Left forelimb (tissue), 1 donor: Measurements from ENCODE around the gene FAM177B.
"Not testable (repeated sequence)": the region's sequence is repeated elsewhere in the genome, so short reads cannot be mapped to it uniquely, and the experiment has no call there.

Source experiments
- DNase-seq: peaks from one replicate; pipeline ENCODE4 v3.0.0-alpha.2; 2018; ENCODE audit warnings: low spot score

Gene FAM177B

GRCh38 chr1:222741630-222742457, 4.8 kb downstream of the FAM177B start:
- DNase-seq = not testable (repeated sequence)

GRCh38 chr1:222749927-222750326, 12.9 kb downstream of the FAM177B start:
- no peak for DNase-seq

- no peak for DNase-seq
Measured at GRCh38 chr1:222750651-222751050, 13.6 kb downstream of the FAM177B start.

GRCh38 chr1:222751255-222751654, 14.3 kb downstream of the FAM177B start:
- DNase-seq = no peak

- peak; percentile 72 for DNase-seq
Measured at GRCh38 chr1:222754366-222755139, 17.6 kb downstream of the FAM177B start.

GRCh38 chr1:222757646-222758268, 20.8 kb downstream of the FAM177B start:
- no peak for DNase-seq

- no peak for DNase-seq
Measured at GRCh38 chr1:222759451-222760035, 22.5 kb downstream of the FAM177B start.

GRCh38 chr1:222761083-222761482, 24.1 kb downstream of the FAM177B start:
- DNase-seq = no peak

GRCh38 chr1:222762178-222762577, 25.2 kb downstream of the FAM177B start:
- DNase-seq = not testable (repeated sequence)

- DNase-seq = no peak
Measured at GRCh38 chr1:222767152-222767571, 30.2 kb downstream of the FAM177B start.

- no peak for DNase-seq
Measured at GRCh38 chr1:222768592-222768991, 31.6 kb downstream of the FAM177B start.

GRCh38 chr1:222769181-222769580, 32.2 kb downstream of the FAM177B start:
- DNase-seq = no peak

- DNase-seq = no peak
Measured at GRCh38 chr1:222769971-222770620, 33.1 kb downstream of the FAM177B start.

GRCh38 chr1:222772996-222773379, 36.0 kb downstream of the FAM177B start:
- no peak for DNase-seq

- no peak for DNase-seq
Measured at GRCh38 chr1:222777463-222777862, 40.5 kb downstream of the FAM177B start.

GRCh38 chr1:222777977-222778376, 41.0 kb downstream of the FAM177B start:
- DNase-seq = no peak

- no peak for DNase-seq
Measured at GRCh38 chr1:222781251-222781650, 44.2 kb downstream of the FAM177B start.

- no peak for DNase-seq
Measured at GRCh38 chr1:222783051-222783450, 46.0 kb downstream of the FAM177B start.

- no peak for DNase-seq
Measured at GRCh38 chr1:222784371-222784770, 47.4 kb downstream of the FAM177B start.

- DNase-seq = no peak
Measured at GRCh38 chr1:222784916-222785315, 47.9 kb downstream of the FAM177B start.

GRCh38 chr1:222785529-222785928, 48.5 kb downstream of the FAM177B start:
- DNase-seq = no peak

GRCh38 chr1:222786121-222786520, 49.1 kb downstream of the FAM177B start:
- no peak for DNase-seq
